Lower lobe of right lung (tissue), 2 donors: ENCODE measurements around the gene OSBPL8. TPM values are rescaled to one million over a fixed set of nuclear protein-coding genes. Genes with fewer than 3 reads are reported as not detected.
"Not testable (repeated sequence)": the region's sequence is repeated elsewhere in the genome, so short reads cannot be mapped to it uniquely, and the experiment has no call there.

ENCODE experiments used
- ATAC-seq, 2 donors: fragments of 200-7000 bp; cut with Tn5 transposase; one replicate each; pipeline ENCODE4 v1.9.1; 2020 to 2022; ENCODE audit warnings: mild to moderate bottlenecking in 2 of 2, moderate library complexity in 2 of 2
- DNase-seq: peaks from one replicate; pipeline ENCODE4 v3.0.0-alpha.2; 2020
- H3K27ac ChIP-seq: fragments of 200-600 bp; one replicate; pipeline ENCODE4 v1.8.0; 2022
- H3K27me3 ChIP-seq: fragments of 200-600 bp; one replicate; pipeline ENCODE4 v1.8.0; 2022; ENCODE audit warnings: low read depth
- H3K36me3 ChIP-seq: fragments of 200-600 bp; one replicate; pipeline ENCODE4 v1.8.0; 2022; ENCODE audit warnings: mild to moderate bottlenecking
- H3K4me1 ChIP-seq: fragments of 200-600 bp; one replicate; pipeline ENCODE4 v1.8.0; 2022
- H3K4me3 ChIP-seq: fragments of 200-600 bp; one replicate; pipeline ENCODE4 v1.8.0; 2022; ENCODE audit warnings: mild to moderate bottlenecking
- H3K9me3 ChIP-seq: fragments of 200-600 bp; one replicate; pipeline ENCODE4 v1.8.0; 2022
- intact Hi-C: fragments of 100-400 bp; cut with DNase I; formaldehyde crosslinking; loops from one replicate; pipeline ENCODE4 v1.11.0; 2022
- total RNA-seq: library from RNA; stranded (reverse); fragmentation: NEBNext Ultra II Directional; extraction: Animal tissue kit (Norgen Biotek cat#: 25700); gene quantifications from one replicate; pipeline ENCODE4 v1.2.1, GENCODE V29; 2021
- TF ChIP-seq, protein P1 (sequence below): fragments of 200-600 bp; IDR thresholded peaks from one replicate; pipeline ENCODE4 v1.8.0; 2022; ENCODE audit warnings: antibody characterized with exemption, mild to moderate bottlenecking
- donor health status: DM: no; HTN: yes; CAD: no; lungs with severe emphysema.

The OSBPL8 gene
- total RNA-seq, 1 donor from 2014 or later = 82.7 TPM

DNA sequence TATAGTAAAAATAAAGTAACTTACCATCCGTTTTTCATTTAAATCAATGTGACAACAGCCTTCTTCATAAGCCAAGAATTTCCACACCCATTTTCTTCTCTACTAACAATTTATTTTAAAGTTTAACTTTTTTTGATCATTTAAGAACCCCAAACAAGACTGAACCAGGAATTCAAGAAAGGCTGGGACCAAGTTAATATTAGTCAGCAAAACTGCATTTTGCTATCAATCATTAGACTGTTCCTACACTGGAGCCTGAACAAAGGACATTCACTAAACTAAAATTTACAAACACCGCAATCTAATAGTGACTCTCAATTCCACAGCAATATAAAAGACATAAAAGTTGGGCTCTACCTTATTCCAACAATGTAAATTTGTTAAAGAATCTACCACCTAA lies 73.6 kb downstream of the OSBPL8 start:
- Histone ChIP-seq H3K9me3 (no peaks in the 10 kb centered on the region), H3K36me3 (peaks cover 11% of the 10 kb centered on the region), H3K4me3 (no peak overlapping the region), H3K27ac (no peak overlapping the region), H3K27me3 (no peaks in the 10 kb centered on the region), H3K4me1 (no peaks in the 10 kb centered on the region)
- ATAC-seq = no peak
- TF ChIP-seq, protein P1, sequence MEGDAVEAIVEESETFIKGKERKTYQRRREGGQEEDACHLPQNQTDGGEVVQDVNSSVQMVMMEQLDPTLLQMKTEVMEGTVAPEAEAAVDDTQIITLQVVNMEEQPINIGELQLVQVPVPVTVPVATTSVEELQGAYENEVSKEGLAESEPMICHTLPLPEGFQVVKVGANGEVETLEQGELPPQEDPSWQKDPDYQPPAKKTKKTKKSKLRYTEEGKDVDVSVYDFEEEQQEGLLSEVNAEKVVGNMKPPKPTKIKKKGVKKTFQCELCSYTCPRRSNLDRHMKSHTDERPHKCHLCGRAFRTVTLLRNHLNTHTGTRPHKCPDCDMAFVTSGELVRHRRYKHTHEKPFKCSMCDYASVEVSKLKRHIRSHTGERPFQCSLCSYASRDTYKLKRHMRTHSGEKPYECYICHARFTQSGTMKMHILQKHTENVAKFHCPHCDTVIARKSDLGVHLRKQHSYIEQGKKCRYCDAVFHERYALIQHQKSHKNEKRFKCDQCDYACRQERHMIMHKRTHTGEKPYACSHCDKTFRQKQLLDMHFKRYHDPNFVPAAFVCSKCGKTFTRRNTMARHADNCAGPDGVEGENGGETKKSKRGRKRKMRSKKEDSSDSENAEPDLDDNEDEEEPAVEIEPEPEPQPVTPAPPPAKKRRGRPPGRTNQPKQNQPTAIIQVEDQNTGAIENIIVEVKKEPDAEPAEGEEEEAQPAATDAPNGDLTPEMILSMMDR = no peak
- intact Hi-C loops = no loop called here
- DNase-seq = no peak

DNA sequence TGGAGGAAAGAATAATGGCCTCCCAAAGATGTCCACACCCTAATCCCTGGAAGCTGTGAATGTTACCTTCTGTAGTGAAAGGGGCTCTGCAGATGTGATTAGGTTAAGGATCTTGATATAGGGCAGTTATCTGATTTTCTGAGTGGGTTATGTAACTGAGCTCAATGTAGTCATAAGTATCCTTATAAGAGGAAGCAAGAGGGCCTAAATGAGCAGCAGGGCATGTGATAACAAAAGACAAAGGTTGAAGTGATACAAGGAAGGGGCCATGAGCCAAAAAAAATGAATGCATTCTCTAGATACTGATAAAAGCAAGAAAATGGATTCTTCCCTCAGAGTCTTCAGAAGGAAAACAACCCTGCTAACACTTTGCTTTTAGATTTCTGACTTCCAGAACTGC lies 78.8 kb downstream of the OSBPL8 start:
- Histone ChIP-seq H3K27ac (no peak overlapping the region), H3K4me1 (no peaks in the 10 kb centered on the region), H3K9me3 (no peaks in the 10 kb centered on the region), H3K36me3 (no peaks in the 10 kb centered on the region), H3K27me3 (no peaks in the 10 kb centered on the region), H3K4me3 (no peak overlapping the region)
- intact Hi-C loops = no loop called here
- no peak for DNase-seq
- TF ChIP-seq, protein P1 = no peak
- ATAC-seq = no peak

DNA sequence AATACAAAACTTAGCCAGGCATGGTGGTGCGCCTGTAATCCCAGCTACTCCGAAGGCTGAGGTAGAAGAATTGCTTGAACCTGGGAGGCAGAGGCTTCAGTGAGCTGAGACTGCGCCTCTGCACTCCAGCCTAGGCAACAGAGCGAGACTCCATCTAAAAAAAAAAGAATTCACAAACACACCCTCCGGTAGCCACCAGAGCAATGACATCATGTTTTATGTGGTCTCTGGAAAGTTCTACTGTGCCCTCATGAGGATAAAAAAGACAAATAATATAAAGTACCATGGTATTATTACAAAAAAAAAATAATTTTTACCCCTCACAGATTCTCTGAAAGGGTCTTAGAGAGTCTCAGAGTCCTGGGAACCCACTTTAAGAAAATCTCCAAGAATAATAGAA lies 81.5 kb downstream of the OSBPL8 start:
- ATAC-seq (no peak), DNase-seq (no peak)
- intact Hi-C loops = no loop called here
- H3K4me1 ChIP-seq = no peaks in the 10 kb centered on the region
- TF ChIP-seq, protein P1 = no peak
- no peaks in the 10 kb centered on the region for H3K36me3 ChIP-seq
- no peak overlapping the region for H3K4me3 ChIP-seq
- H3K9me3 ChIP-seq = no peaks in the 10 kb centered on the region
- no peak overlapping the region for H3K27ac ChIP-seq
- no peaks in the 10 kb centered on the region for H3K27me3 ChIP-seq

DNA sequence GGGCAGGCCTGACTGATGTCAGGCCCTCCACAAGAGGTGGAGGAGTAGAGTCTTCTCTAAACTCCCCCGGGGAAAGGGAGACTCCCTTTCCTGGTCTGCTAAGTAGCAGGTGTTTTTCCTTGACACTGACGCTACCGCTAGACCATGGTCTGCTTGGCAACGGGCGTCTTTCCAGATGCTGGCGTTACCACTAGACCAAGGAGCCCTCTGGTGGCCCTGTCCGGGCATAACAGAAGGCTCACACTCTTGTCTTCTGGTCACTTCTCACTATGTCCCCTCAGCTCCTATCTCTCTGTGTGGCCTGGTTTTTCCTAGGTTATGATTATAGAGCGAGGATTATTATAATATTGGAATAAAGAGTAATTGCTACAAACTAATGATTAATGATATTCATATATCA lies 86.7 kb downstream of the OSBPL8 start:
- intact Hi-C loops, H3K36me3 ChIP-seq, H3K4me3 ChIP-seq, DNase-seq, H3K27ac ChIP-seq, H3K27me3 ChIP-seq, ATAC-seq, H3K4me1 ChIP-seq, H3K9me3 ChIP-seq: not testable (repeated sequence)

DNA sequence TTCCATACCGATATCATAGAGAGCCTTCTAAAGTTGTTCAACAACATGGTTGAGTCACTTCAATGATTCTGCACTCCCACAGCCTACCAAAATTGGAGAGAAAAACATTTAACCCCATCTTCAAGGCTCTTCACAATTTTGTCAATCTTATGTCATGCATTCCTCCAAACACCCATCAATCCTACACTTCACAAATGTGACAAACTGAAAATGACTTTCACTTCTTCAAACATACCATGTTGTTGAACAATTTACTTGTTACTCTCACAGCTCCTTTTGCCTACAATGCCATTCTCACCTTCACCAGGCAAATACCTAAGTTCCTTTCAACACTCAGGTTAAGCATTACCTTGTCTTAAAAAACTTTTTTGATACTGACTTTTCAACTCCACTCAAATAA lies 88.0 kb downstream of the OSBPL8 start:
- TF ChIP-seq, protein P1 = no peak
- no peaks in the 10 kb centered on the region for H3K9me3 ChIP-seq
- peaks cover 6% of the 10 kb centered on the region for H3K4me1 ChIP-seq
- ATAC-seq (no peak), DNase-seq (no peak)
- intact Hi-C loops = no loop called here
- H3K27ac ChIP-seq = no peak overlapping the region
- H3K27me3 ChIP-seq = no peaks in the 10 kb centered on the region
- H3K4me3 ChIP-seq = no peak overlapping the region
- no peaks in the 10 kb centered on the region for H3K36me3 ChIP-seq

DNA sequence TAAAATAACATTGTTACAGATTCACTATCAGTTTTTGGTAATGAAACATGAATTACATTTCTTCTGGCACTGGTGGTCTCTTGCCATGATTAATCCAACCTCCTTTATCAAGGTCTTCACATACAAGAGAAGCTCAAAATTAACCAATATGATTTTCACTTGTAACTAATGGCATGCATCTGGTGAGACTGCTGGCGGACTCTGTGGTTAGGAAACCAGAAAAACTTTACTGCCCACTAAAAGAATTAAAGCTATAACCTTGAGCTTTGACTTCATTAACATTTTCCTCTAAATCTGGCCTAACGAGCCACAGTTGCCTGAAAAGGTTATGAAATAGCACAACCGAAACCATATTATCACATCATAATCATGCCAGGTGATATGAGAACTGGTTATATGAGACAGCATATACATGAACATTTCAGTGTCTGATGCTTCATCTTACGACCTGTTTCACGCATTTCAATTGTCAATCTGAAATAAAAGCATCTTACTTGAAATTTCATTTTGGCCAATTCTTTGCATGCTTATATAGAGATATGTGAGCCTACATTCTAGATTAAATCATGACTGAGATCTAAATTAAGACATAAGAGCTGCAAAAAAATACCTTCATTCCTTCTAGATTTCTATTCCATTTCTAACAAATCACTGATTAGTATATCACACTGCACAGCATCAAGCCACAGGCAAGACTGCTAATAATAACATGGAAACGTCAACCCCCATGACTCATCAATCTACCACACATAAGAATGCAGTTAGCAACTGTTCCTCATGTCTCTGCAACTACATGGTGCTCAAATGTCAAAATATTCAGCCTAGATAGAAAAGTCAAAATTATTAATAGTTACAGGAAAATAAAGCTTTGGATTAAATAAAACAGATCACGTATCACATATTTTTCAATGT lies 89.3 kb downstream of the OSBPL8 start:
- Histone ChIP-seq H3K27ac (no peak overlapping the region), H3K27me3 (no peaks in the 10 kb centered on the region), H3K9me3 (no peaks in the 10 kb centered on the region), H3K36me3 (no peaks in the 10 kb centered on the region), H3K4me3 (no peak overlapping the region), H3K4me1 (peaks cover 6% of the 10 kb centered on the region)
- TF ChIP-seq, protein P1 = no peak
- ATAC-seq = peak in 1 of 2 donors; percentile 70
- DNase-seq = no peak
- intact Hi-C loops = no loop called here
